HG03571 (cell line): ENCODE measurements around the gene SYN1.

Source experiments
- ATAC-seq: cut with Tn5 transposase; IDR thresholded peaks from one replicate; pipeline ENCODE4 v1.9.1; 2021; ENCODE audit not compliant: unreplicated experiment

Gene SYN1

DNA sequence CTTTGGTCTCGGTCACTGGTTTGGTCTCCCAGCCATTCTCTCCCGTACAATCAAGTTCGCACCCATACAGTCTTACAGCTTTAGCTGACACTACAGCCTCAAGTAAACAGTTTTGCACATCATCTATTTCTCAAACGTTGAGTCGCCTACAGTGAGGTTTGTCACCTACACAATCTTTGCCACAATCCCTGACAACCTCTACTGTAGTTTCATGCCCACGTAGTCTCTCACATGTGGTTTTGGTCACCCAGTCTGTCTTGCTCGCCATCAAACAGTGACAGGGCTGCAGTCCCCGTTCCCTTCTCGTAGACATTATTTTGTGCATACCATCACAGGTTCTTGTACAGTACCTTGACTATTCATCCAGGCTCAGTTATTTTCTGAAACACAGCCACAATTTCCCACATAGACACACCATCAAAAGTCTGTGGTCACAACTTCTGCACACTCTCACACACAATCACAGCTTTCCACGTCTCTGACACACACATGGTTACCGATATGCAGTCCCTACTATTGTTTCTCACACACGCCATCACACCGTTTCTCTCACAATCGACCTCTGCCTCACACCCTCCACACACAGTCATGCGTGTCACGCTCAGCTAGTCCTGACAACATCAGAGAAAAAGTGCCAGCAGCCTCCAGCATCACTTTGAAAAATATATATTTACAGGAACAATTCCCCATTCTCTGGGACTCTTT is 15.4 kb upstream of the SYN1 start:
- no peak for ATAC-seq

DNA sequence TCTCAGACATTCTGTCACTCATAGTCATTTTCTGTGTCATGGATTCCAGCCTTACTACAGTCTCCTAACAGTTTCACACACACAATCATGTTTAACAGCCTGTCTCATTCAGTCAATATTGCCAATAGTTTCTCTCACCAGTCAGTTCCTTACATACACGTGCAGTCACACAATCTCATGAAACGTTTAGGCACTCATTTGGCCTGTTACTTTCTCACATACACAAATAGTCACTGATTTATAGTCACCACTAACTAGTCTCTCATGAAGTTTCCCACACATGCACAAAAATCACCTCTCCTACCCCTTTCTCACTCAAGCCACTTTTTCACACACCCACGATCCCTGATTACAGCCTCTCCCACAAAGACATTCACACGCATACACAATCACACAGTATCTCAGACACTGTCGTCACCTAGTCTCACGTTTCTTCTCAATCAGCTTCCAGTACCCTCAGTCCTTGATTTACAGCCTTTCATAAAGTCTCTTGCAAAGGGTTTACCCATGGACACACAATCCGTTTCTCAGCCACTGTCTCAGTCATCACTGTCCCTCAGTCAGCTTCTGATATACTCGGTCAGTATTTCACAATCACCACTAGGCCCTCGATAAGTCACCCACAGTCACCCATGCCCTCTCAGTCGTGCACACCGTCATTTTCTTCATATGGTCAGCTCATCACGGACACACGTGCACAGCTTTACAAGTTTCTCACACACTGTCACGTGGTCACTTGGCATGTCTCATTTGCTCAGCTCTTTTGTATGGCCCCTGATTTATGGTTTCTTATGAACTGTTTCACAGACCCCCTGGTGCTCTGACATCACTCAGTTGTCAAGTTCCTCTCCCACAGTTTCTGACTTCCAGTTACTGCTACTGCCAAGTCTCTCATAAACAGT is 14.3 kb upstream of the SYN1 start:
- no peak for ATAC-seq

DNA sequence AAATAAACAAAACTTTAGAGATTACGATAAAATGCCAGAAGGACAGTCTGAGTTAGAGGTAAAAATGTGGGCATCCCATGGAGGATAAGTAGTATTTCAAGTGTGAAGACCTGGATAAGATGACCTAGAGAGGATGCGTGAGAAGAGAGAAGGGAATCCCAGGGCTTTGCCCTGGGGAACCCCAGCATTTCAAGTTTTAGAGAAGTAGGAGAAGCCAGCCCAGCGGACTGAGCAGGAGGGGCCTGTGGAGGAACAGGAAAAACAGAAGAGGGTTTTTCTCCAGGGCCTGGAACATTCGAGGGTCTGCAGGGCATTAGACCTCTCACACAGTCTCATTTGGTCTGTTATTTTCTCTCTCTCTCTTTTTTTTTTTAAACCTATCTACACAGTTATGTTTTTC is 13.0 kb upstream of the SYN1 start:
- ATAC-seq, result no peak

- ATAC-seq, result no peak
These were observed 12.0 kb upstream of the SYN1 start for GRCh38 chrX:47631676-47632075.

DNA sequence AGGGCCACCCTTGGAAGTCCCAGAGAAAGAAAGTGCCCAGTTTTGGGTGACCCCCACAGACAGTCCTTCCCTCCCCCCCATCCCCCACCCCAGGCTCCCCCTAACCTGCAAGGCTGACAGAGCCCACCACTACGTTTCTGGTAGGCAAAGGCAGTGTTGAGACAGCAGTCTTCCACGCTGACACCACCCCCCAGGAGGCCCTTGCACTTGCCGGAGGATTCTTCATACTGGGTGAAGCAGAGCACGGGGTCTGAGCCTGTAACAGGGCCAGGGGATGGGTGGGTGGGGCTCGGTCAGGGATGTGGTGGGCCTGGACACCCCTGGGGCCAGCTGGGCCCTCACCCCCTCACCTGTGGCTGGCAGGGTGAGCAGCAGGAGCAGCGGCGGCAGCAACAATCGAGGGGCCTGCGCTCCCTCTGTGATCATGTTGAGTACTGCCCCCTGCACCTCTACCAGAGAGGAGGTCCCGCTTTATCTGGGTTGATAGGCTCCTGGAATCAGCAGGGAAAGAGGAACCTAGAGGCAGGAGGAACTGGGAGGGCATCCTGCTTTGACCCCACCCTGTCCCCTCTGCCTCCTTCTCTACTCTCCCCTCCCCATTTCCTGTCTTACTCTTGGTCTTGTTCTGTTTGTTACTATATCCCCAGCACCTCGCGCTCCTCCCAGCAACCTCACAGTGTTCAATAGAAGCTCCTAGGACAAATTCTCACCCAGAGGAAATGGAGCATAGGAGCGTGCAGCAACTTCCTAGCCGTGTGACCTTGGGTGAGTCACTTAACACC is 10.0 kb upstream of the SYN1 start, which contains the start of gene CFP:
Gene CFP (minus strand): TSS at position 512 of the 782 bp plus-strand sequence. CDS start 86 bp downstream, at position 426.
- no peak for ATAC-seq

- no peak for ATAC-seq
These were observed 9.3 kb upstream of the SYN1 start for GRCh38 chrX:47628982-47629381.

GRCh38 chrX:47625365-47625764 is 5.7 kb upstream of the SYN1 start:
- ATAC-seq, result no peak

DNA sequence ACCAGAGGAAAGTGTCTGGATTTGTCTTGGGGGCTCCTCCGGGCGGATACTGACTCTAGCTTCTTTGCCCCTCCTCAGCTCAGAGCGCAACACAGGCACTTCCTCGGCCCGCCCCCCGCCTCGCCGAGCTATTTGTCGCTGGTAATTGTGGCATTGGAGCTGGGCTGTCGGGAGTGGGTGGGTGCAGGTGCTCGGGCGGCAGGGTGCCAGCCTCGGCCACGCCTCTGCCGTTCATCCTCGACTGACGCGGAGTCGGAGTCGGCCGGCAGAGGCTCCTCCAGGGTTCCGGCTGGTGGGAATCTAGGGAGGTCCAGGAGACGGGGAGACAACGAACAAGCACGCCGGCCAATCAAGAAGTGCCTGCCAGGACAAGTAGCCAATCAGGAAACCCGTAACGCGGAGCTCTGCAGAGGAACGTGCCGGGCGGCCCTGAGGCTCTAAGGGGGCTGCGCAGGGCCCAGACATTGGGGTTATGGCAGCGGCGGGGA is 3.9 kb upstream of the SYN1 start:
- ATAC-seq, result no peak

- ATAC-seq, result no peak
These were observed 2.2 kb upstream of the SYN1 start for GRCh38 chrX:47621851-47622250.

DNA sequence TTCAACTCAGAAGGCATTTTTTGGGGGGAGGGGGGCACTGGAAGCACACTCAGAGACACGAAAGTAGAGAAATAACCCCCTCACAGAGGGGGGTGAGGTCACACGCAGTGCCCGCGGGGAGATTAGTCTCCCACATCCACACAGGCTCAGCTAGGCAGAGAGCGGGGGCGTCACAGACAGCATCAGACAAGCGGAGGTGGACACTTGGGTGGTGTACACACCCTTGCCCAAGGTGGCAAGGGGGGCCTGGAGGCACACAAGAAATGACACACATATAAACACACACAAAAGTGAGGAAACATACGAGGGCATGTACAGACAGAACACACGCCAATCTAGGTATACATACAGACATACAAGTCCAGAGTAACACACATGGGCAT is 637 bp upstream of the SYN1 start:
- ATAC-seq, result no peak

DNA sequence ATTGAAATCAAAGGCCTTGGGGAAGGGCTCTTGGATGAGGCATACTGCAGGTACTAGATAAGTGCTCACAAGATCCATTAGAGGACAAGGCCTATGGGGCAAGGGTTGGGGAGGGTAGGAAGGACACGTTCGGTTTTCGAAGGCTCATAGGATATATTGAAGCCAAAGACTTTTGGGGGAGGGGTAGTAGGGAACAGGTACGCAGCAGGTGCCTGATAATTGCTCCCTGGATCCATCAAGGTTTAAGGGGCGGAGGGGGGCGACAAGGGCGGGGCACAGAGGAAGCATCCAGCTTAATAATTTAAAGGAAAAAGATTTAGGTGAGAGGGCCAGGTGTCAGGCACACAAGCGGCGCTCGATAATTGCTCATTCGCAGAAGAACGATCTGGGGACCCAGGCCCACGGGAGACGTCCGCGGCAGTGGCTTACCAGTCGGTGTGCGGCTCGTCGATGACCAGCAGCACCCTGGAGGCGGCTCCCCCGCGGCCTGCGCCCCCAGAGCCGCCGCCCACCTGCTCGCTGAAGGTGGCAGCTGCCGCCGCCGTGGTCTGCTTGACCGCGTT is 653 bp downstream of the SYN1 start:
- no peak for ATAC-seq

DNA sequence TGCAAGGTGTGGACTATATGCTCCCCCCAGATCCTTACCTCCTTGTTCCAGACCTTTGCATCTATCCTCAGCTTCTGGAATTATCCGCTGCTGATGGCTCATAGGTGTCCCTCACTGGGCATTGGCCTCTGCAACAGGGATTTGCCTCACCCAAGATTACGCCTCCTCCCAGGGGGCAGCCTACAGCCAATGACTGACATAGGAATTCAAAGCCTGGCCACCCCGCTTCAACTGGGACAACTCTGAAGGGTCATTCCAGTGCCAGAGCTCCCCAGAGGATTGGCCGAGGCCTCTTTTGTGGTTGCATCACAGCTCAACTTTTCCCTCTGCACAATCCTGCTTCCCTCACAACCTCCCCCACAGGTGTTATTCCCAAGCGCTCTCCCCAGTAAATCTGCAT is 5.0 kb downstream of the SYN1 start:
- ATAC-seq, result no peak

GRCh38 chrX:47613082-47613481 is 6.6 kb downstream of the SYN1 start:
- ATAC-seq, result no peak

GRCh38 chrX:47612418-47612817 is 7.2 kb downstream of the SYN1 start:
- no peak for ATAC-seq

DNA sequence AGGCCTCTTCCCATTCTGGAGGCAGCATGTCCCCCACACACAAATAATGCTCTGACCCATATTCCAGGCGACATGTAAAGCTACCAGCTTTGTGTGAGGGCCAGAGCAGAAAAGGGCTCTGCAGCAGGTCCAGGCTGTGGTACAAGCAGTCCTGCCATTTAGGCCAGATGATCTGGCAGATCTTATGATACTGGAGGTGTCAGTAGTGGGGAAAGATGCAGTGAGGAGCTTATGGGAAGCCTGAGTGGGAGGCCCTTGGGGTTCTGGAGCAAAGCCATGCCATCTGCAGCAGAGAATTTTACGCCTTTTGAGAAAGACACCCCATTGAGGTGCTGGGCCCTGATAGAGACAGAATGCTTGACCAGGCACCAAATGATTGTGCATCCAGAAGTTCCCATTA is 7.7 kb downstream of the SYN1 start:
- ATAC-seq, result no peak

- no peak for ATAC-seq
These were observed 8.2 kb downstream of the SYN1 start for GRCh38 chrX:47611489-47611888.

DNA sequence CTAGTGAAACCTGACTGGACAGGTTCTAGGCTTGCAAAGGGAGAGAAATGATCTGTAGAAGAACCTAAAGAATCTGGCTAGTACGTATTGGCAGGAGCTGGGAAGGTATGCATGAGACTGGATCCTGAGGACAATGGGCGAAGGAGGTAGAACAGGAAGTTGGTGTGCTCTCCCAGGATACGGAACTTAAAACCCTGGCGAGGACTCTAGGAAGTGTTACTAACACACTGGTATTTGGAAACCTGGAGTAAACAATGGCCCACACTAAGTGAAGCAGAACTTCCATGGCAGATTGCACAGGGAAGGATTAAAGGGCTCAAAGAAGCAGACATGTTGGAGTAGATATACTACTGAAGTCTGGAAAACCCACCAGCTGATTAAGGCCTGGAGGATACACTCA is 9.1 kb downstream of the SYN1 start:
- no peak for ATAC-seq

DNA sequence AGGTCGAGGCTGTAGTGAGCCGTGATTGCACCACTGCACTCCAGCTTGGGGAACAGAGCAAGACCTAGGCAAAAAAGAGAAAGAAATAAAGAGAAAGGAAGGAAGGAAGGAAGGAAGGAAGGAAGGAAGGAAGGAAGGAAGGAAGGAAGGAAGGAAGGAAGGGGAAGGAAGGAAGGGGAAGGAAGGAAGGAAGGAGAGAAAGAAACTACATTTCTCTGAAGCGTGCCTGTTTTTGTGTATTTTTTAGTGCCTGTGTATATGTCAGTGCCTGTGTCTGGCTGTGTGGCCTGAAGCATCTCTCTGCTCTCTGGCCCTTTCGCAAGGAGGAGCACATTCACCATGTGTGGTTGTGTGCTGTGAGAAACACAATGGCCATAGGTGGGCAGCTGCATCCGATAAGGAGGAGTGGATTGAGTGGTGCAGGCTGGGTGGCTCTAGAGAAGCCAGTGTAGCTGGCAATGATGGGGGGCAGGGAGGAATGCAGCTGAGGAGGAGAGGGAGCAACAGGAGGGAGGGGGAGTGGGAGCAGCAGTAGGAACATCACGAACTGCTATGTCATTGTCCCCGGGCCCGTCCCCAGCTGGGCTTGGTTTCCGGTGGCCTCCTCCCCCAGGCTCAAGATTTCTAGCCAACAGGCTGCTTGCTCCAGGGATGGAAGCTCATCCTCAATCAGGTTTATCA is 11.4 kb downstream of the SYN1 start:
- ATAC-seq, result no peak

GRCh38 chrX:47607091-47607490 is 12.6 kb downstream of the SYN1 start:
- no peak for ATAC-seq

GRCh38 chrX:47605024-47605423 is 14.6 kb downstream of the SYN1 start:
- ATAC-seq, result no peak
